NT2/D1 (cell line): ENCODE measurements around the gene LRRC49.
"Not testable (repeated sequence)": the region's sequence is repeated elsewhere in the genome, so short reads cannot be mapped to it uniquely, and the experiment has no call there.

Experiments
- DNase-seq: peaks from one replicate; pipeline ENCODE4 v3.0.0-alpha.2; 2011; ENCODE audit warnings: low read depth, low spot score
- H3K27me3 ChIP-seq: 2 replicates; pipeline ENCODE4 v1.6.0; 2011; ENCODE audit warnings: mild to moderate bottlenecking; ENCODE audit not compliant: insufficient read length, insufficient read depth
- H3K36me3 ChIP-seq: 2 replicates; pipeline ENCODE4 v1.6.1; 2011; ENCODE audit warnings: mild to moderate bottlenecking, low read length, mixed read lengths; ENCODE audit not compliant: insufficient read depth, insufficient read length
- H3K4me1 ChIP-seq: 2 replicates; pipeline ENCODE4 v1.5.1; 2011; ENCODE audit not compliant: insufficient read depth, insufficient read length
- H3K4me3 ChIP-seq: 2 replicates; pipeline ENCODE4 v1.5.1; 2011; ENCODE audit warnings: low read depth; ENCODE audit not compliant: insufficient read length
- H3K9ac ChIP-seq: 2 replicates; pipeline ENCODE4 v1.6.0; 2011; ENCODE audit warnings: low read depth; ENCODE audit not compliant: insufficient read length
- H3K9me3 ChIP-seq: 2 replicates; pipeline ENCODE4 v1.5.1; 2011; ENCODE audit warnings: mild to moderate bottlenecking, low read length; ENCODE audit not compliant: insufficient read depth
- SUZ12 ChIP-seq: IDR thresholded peaks from 2 replicates; pipeline ENCODE4 v1.6.1; 2011; ENCODE audit not compliant: insufficient read length, insufficient read depth; ENCODE audit errors: extremely low read depth
- YY1 ChIP-seq: IDR thresholded peaks from 2 replicates; pipeline ENCODE4 v1.6.1; 2011; ENCODE audit not compliant: insufficient read length, insufficient read depth
- ZNF274 ChIP-seq: IDR thresholded peaks from 2 replicates; pipeline ENCODE4 v1.6.1; 2011; ENCODE audit warnings: mild to moderate bottlenecking, low read depth, low read length

LRRC49 gene

DNA sequence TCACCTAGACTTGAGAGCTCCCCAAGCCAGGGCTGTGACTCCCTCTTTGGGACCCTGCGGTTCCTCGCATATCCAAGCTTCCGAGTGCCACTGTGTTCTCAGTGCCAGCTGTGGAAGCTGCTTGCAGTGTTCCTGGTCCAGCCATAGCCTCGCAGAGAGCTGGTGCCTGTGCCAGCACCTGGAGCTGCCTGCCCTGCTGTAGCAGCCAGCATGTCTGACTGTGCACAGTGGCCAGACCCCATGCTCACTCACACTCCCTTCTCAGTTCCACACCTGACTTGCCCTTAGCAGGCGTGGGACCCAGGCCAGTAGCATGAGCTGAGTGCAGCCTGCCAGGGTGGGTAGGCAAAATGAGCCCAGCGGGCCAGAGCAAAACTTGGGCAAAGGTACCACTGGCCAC, 25.3 kb downstream of the LRRC49 start:
- no peak for TF ChIP-seq SUZ12
- no peak for TF ChIP-seq ZNF274
- no peak for TF ChIP-seq YY1
- H3K36me3 ChIP-seq: no peaks in the 10 kb centered on the region
- H3K4me3 ChIP-seq: no peak overlapping the region
- no peak overlapping the region for H3K9ac ChIP-seq
- no peaks in the 10 kb centered on the region for H3K4me1 ChIP-seq
- no peaks in the 10 kb centered on the region for H3K27me3 ChIP-seq
- DNase-seq: no peak
- H3K9me3 ChIP-seq: peaks cover 15% of the 10 kb centered on the region; the same call in 1 of the 2 replicates

DNA sequence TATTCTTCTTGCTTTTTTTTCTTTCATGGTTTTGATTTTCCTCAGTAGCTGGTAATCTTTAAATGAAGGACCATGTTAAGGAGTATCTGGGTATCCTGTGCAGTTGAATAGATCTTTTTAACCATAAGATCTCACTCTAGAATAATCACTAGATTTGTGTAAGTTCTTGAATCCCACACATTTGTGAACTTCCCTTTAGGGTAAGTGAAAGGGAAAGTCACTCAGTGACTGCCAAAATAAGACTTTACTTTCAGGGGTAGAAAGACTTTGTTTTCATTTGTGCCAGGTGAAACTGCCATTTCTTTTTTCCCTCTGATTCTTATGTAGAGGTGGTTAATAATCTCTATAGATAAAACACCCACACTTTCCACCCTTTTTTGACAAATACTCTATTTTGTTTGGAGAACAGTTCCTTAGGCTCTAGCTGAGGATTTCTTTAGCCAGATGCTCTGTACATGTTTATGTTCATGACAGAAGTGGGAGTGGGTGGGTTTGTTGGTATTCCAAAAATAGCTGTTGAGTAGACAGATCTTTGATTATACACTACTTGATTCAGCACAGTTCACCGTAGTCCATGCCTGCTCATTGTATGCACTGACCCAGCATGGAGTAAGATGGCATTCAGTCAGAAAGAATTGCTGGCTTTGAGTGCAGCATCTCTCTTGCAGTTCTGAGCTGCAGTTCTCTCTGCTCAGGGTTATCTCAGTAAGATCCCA, 28.5 kb downstream of the LRRC49 start:
- H3K9me3 ChIP-seq: peaks cover 15% of the 10 kb centered on the region; the same call in 1 of the 2 replicates
- no peaks in the 10 kb centered on the region for H3K36me3 ChIP-seq
- no peak overlapping the region for H3K9ac ChIP-seq
- H3K27me3 ChIP-seq: no peaks in the 10 kb centered on the region
- no peak overlapping the region for H3K4me3 ChIP-seq
- no peak for TF ChIP-seq ZNF274
- TF ChIP-seq SUZ12: no peak
- no peak for TF ChIP-seq YY1
- DNase-seq: no peak
- no peaks in the 10 kb centered on the region for H3K4me1 ChIP-seq

DNA sequence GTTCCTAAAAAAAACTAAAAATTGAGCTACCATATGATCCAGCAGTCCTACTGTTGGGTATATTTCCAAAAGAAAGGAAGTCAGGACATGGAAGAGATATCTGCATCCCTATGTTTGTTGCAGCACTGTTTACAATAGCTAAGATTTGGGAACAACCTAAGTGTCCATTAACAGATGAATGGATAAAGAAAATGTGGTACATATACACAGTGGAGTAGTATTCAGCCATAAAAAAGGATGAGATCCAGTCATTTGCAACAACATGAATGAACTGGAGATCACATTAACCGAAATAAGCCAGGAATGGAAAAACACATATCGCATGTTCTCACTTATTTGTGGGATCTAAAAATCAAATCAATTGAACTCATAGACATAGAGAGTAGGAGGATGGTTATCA, 29.5 kb downstream of the LRRC49 start:
- Histone ChIP-seq H3K27me3 (no peaks in the 10 kb centered on the region), H3K4me1 (no peaks in the 10 kb centered on the region), H3K4me3 (no peak overlapping the region), H3K9me3 (peaks cover 10% of the 10 kb centered on the region; the same call in 1 of the 2 replicates), H3K9ac (no peak overlapping the region), H3K36me3 (no peaks in the 10 kb centered on the region)
- TF ChIP-seq ZNF274: no peak
- no peak for DNase-seq

DNA sequence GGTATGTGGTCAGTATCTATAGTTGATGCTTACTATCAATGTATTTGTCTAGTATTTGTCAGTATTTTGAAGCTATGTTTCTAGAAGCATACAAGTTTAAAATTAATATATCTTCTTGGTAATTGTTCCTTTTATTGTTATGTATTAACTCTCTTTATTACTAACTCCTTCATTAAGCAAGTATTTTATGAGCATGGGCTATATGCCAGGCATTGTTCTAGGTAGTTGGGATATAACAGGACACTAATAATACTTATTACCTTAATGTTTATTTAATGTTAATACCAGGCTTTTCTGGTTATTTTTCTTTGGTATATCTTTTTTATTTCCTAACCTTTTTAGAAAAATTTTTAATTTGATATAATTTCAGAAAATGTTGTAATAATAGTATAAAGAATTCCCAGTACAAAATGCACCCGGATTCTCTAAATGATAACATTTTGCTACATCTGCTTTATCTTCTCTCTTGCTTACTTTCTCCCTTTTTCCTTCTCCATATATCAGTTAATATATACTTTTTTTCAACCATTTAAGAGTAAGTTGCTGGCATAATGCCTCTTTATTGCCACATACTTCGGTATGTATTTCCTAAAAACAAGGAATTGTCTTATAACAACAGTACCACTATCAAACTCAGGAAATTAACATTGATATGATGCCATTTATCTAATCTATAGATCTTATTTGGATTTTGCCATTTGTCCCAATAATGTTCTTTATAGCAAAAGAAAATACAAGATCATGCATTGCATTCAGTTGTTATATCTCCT, 30.9 kb downstream of the LRRC49 start:
- no peak overlapping the region for H3K9ac ChIP-seq
- no peaks in the 10 kb centered on the region for H3K4me1 ChIP-seq
- no peak for DNase-seq
- TF ChIP-seq YY1: no peak
- H3K36me3 ChIP-seq: no peaks in the 10 kb centered on the region
- no peaks in the 10 kb centered on the region for H3K9me3 ChIP-seq
- no peak overlapping the region for H3K4me3 ChIP-seq
- no peaks in the 10 kb centered on the region for H3K27me3 ChIP-seq

DNA sequence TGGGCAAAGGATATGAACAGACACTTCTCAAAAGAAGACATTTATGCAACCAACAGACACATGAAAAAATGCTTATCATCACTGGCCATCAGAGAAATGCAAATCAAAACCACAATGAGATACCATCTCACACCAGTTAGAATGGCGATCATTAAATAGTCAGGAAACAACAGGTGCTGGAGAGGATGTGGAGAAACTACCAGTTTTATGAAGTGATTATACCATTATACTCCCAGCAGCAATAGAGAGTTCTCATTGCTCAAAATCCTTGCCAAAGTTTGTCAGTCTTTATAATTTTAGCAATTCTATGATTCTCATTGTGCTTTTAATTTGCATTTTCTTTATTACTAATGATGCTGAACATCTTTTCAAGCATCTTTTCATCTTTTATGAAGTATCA, 34.3 kb downstream of the LRRC49 start:
- not testable (repeated sequence) for H3K4me3 ChIP-seq, H3K27me3 ChIP-seq, H3K9ac ChIP-seq, DNase-seq, H3K36me3 ChIP-seq, H3K9me3 ChIP-seq, H3K4me1 ChIP-seq

DNA sequence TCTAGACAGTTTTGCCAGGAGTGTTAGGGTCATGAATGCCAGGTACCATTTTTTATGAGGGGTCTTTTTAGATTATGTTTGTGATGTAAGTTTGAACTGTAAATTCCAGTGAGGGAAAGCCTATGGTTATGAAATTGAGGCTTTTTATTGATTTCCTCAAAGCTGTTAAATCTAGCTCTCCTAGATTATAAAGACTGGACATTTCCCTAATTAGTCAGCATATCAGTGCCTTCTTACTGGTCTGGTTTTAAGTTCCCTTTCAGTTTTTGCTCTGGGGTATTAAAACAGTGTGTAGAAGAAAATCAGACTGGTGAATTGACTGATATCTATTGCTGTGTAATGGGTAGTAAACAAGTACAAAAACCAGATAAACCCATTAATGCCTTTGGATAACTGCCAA, 39.2 kb downstream of the LRRC49 start:
- H3K4me3 ChIP-seq: no peak overlapping the region

GRCh38 chr15:70932397-70932796, 39.8 kb downstream of the LRRC49 start:
- no peaks in the 10 kb centered on the region for H3K36me3 ChIP-seq
- no peak overlapping the region for H3K4me3 ChIP-seq
- TF ChIP-seq SUZ12 (no peak), YY1 (no peak), ZNF274 (no peak)
- no peaks in the 10 kb centered on the region for H3K4me1 ChIP-seq
- DNase-seq: no peak
- no peaks in the 10 kb centered on the region for H3K27me3 ChIP-seq
- H3K9ac ChIP-seq: no peak overlapping the region
- H3K9me3 ChIP-seq: no peaks in the 10 kb centered on the region

More for the DNA sequence above, 39.2 kb downstream of the LRRC49 start:
- H3K4me1 ChIP-seq: no peaks in the 10 kb centered on the region
- DNase-seq: no peak
- no peaks in the 10 kb centered on the region for H3K27me3 ChIP-seq
- H3K9ac ChIP-seq: no peak overlapping the region
- no peaks in the 10 kb centered on the region for H3K36me3 ChIP-seq
- no peak for TF ChIP-seq YY1
- TF ChIP-seq SUZ12: no peak
- TF ChIP-seq ZNF274: no peak
- H3K9me3 ChIP-seq: no peaks in the 10 kb centered on the region

DNA sequence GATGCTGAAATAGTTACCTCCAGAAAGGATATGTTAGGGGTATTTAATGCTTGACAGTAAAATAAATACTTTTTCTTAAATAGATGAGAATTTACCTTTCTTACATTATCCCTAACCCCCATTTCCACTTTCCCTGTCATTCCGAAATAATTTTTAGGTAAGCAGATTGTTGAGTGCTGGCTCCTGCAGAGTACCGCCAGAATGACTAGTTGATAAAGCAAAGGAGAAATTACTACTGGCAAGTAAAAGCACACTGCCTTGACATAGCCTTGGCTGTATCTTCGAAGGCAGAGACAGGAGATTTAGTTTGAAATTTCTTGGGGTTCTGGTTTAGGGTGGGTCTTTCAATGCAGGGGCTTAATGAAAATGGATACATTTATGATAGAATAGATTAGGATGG, 40.8 kb downstream of the LRRC49 start:
- Histone ChIP-seq H3K4me3 (no peak overlapping the region), H3K27me3 (no peaks in the 10 kb centered on the region), H3K36me3 (no peaks in the 10 kb centered on the region), H3K9me3 (no peaks in the 10 kb centered on the region), H3K4me1 (no peaks in the 10 kb centered on the region), H3K9ac (no peak overlapping the region)
- TF ChIP-seq ZNF274: no peak
- TF ChIP-seq YY1: no peak
- no peak for TF ChIP-seq SUZ12
- no peak for DNase-seq
